Muscle of leg (tissue), 11 donors: ENCODE results near the gene FBN2. TPM values are rescaled to one million over a fixed set of nuclear protein-coding genes. Genes with fewer than 3 reads are reported as not detected.
A peak's percentile ranks its signal among the peaks of the same experiment; 100 is the strongest.

ENCODE experiments used
- DNase-seq: peaks from one replicate; pipeline ENCODE4 v3.0.0; 2013
- H3K27ac ChIP-seq: one replicate; pipeline ENCODE4 v1.5.1; 2013; ENCODE audit warnings: mild to moderate bottlenecking, low read length, control low read depth
- H3K27me3 ChIP-seq: one replicate; pipeline ENCODE4 v1.6.1; 2013; ENCODE audit warnings: low read length; ENCODE audit not compliant: control insufficient read depth, insufficient read depth
- H3K36me3 ChIP-seq: one replicate; pipeline ENCODE4 v1.6.1; 2013; ENCODE audit warnings: low read length; ENCODE audit not compliant: control insufficient read depth, insufficient read depth
- H3K4me1 ChIP-seq: one replicate; pipeline ENCODE4 v1.6.1; 2013; ENCODE audit warnings: low read length; ENCODE audit not compliant: control insufficient read depth, insufficient read depth
- H3K4me3 ChIP-seq: one replicate; pipeline ENCODE4 v1.5.1; 2013; ENCODE audit warnings: low read length, control low read depth
- H3K9me3 ChIP-seq: replicated peaks from 2 replicates; pipeline ENCODE4 v1.6.1; 2013; ENCODE audit warnings: low read depth, low read length; ENCODE audit not compliant: control insufficient read depth
- WGBS: methylation state at CpG from one replicate; pipeline ENCODE4 v1.1.5; 2013; ENCODE audit warnings: missing lambda C conversion rate; ENCODE audit not compliant: insufficient coverage; 5-methylcytosine and 5-hydroxymethylcytosine counted together
- polyA plus RNA-seq, 8 donors: library from polyadenylated mRNA; unstranded; fragments of 120-200 nt; gene quantifications; one replicate each; pipeline versions ENCODE4 v1.2.1 to v1.2.3, GENCODE V29; 2013; ENCODE audit warnings: inconsistent platforms in 1 of 8, low replicate concordance in 1 of 8; ENCODE audit not compliant: insufficient read length in 8 of 8, insufficient read depth in 1 of 8
- total RNA-seq: library from RNA; stranded (reverse); fragments of 120-200 nt; gene quantifications from one replicate; pipeline ENCODE4 v1.2.4, GENCODE V29; 2013

Gene FBN2
- total and polyA plus RNA-seq, 9 donors = 32.8 to 148 (median 83.6) TPM

DNA sequence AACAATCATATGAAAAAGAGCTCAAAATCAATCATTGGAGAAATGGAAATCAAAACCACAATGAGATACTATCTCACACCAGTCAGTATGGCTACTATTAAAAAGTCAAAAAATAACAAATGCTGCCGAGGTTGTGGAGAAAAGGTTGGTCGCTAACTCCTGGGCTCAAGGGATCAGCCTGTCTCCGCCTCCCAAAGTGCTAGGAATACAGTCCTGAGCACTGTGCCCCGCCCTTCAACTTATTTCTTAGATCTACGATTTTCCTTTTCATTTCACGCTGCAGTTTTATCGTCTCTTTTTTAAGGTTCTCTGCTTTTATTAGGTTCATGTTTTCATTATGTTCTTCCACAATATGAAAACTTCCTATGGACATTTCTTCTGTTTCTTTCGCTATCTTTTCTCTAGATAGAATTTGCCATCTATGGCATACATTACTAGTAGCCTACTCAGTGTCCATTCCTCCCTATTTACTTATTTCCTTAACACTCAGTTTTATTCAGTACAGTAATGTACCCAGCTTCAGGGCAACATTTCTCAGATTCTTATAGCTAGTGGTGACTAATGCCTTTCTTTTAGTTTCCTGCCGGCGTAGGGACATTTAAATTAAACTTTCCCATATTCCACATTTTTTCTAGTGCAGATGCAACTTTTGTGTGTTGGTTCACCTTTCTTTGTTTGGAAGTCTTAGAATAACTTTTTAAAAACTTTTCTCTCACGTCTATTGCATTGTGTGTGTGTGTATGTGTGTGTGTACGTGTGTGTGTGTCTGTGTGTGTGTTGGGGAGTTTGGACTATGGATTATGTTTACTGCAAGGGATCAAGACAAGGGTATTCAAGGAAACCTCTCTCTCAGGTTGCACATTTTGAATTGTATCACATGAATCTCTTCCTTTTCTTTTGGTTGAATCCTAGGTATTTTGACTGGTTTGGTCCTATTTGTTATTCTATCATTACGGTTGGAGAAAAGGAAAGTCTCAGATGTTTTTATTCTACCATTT is 21.6 kb upstream of the FBN2 start:
- DNase-seq = no peak
- H3K4me1 ChIP-seq = no peaks in the 10 kb centered on the region
- no peak overlapping the region for H3K27ac ChIP-seq
- H3K36me3 ChIP-seq = no peaks in the 10 kb centered on the region
- no peak overlapping the region for H3K4me3 ChIP-seq
- no peaks in the 10 kb centered on the region for H3K9me3 ChIP-seq
- H3K27me3 ChIP-seq = no peaks in the 10 kb centered on the region
- whole genome bisulfite sequencing = 91% methylated on average over 5 of the region's 13 CpGs

DNA sequence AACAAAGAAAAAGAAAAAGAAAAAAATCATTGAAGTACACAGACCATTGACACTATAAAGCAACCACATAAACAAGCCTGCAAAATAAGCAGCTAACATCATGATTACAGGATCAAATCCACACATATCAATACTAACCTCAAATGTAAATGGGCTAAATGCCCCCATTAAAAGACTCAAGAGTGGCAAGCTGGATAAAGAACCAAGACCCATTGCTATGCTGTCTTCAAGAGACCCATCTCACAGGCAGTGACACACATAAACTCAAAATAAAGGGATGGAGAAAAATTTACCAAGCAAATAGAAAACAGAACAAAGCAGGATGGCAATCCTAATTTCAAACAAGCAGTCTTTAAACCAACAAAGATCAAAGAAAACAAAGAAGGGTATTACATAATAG is 15.7 kb upstream of the FBN2 start:
- Histone ChIP-seq H3K4me3 (no peak overlapping the region), H3K4me1 (no peaks in the 10 kb centered on the region), H3K9me3 (no peaks in the 10 kb centered on the region), H3K27me3 (no peaks in the 10 kb centered on the region), H3K27ac (no peak overlapping the region), H3K36me3 (no peaks in the 10 kb centered on the region)
- no peak for DNase-seq

DNA sequence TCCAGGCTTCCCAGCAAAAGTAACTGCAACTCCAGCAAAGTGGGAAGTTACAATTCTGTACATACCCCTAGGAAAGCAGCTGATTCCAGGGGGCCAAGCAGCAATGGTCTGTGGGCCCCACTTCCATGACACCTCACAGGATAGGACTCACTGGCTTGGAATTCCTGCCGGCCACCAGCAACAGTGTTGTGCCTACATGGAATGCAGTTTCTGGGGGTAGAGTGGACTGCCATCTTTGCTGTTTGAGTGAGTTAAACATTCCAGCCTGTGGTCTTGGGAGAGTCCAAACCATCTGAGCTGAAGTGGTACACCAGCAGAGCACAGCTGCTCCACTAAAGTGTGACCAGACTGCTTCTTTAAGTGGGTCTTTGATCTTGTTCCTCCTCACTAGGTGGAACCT is 13.4 kb upstream of the FBN2 start:
- H3K27ac ChIP-seq = no peak overlapping the region
- WGBS = 100% methylated on average over 1 of the region's 1 CpG
- H3K4me1 ChIP-seq = no peaks in the 10 kb centered on the region
- no peaks in the 10 kb centered on the region for H3K9me3 ChIP-seq
- H3K4me3 ChIP-seq = no peak overlapping the region
- DNase-seq = no peak
- no peaks in the 10 kb centered on the region for H3K27me3 ChIP-seq
- no peaks in the 10 kb centered on the region for H3K36me3 ChIP-seq

DNA sequence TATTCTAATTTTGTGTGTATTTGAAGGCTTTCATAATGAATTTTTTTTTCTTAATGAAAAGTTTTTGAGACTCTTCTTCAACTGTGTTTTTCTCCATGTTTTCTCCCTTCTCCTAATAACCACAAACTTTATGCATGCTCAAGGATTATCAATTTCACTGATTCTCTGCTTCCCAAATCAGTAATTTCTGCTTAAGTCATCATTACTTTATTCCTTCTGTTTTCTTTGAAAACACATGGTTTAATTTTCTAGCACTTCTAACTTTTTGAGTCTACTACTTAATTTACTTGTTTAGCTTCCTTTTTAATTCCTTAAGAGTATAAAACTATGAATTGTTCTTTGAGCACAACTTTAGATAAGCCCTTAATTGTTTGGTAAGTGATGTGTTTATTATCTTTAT is 11.5 kb upstream of the FBN2 start:
- no peak overlapping the region for H3K27ac ChIP-seq
- no peak overlapping the region for H3K4me3 ChIP-seq
- peaks cover 2% of the 10 kb centered on the region for H3K9me3 ChIP-seq
- no peaks in the 10 kb centered on the region for H3K4me1 ChIP-seq
- H3K27me3 ChIP-seq = no peaks in the 10 kb centered on the region
- DNase-seq = no peak
- H3K36me3 ChIP-seq = no peaks in the 10 kb centered on the region

DNA sequence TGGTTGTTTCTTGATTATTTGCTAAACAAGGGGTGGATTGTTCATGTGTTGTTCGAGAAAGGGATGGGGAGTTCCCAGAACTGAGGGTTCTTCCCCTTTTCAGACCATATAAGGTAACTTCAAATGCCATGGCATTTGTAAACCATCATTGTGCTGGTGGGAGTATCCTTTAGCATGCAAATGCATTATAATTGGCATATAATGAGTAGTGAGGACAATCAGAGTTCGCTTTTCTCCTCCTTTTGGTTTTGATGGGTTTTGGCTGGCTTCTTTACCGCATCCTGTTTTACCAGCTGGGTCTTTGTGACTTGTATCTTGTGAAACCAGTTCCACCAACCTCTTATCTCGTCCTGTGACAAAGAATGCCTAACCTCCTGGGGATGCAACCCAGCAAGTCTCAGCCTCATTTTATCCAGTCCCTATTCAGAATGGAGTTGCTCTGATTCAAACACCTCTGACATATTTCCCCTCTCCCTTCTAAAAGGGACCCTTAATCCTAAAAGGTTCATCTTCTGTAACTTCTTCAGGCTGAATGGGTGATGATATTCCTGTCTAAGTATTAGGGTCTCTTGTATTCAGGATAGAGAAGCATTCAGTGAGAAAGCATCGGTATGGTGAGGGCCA is 8.7 kb upstream of the FBN2 start:
- 79% methylated on average over 3 of the region's 5 CpGs for WGBS
- no peaks in the 10 kb centered on the region for H3K36me3 ChIP-seq
- H3K27ac ChIP-seq = no peak overlapping the region
- H3K9me3 ChIP-seq = peaks cover 2% of the 10 kb centered on the region
- DNase-seq = no peak
- no peak overlapping the region for H3K4me3 ChIP-seq
- H3K4me1 ChIP-seq = no peaks in the 10 kb centered on the region
- no peaks in the 10 kb centered on the region for H3K27me3 ChIP-seq

DNA sequence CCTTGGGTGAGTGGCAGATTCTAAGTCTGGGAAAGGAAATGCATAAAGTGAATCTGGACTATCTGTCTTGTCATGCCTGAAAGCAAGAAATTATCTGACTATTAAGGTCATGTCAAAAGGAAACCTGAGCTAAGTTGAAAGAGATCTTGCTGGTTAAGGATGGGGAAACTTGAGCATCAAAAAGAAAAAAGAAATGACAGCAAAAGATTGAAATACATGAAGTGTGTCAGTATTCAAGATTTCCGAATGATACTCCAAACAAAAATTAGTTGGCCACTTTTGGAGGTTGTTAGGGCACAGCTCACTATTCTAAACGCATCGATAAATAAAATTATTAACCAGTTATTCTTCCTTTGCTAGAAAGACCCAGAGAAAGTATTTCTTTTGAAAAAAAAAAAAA is 3.3 kb upstream of the FBN2 start:
- peaks cover 16% of the 10 kb centered on the region for H3K27me3 ChIP-seq
- no peaks in the 10 kb centered on the region for H3K36me3 ChIP-seq
- H3K27ac ChIP-seq = no peak overlapping the region
- DNase-seq = no peak
- H3K4me1 ChIP-seq = peaks cover 11% of the 10 kb centered on the region
- peaks cover 2% of the 10 kb centered on the region for H3K9me3 ChIP-seq
- no peak overlapping the region for H3K4me3 ChIP-seq
- no CpG with 5 or more reads among the region's 3 CpGs for WGBS

DNA sequence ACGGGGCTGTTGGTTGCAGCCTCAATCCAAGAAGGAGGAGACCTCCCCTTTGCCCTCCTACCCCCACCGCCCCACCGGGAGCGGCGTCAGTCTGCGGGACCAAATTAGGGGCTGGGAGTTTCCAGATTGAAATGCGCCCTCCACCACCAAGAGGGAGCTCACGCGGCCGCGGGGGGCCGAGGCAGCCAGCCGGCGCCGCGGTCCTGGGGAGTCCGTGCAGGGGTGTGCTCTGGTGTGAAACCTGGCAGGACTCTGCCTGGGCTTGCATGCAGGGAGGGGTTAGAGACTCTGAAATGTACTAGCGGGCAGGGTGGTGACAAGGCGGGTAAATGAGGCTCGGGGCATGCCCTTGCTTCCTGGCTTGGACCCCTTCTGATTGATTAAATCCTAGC is 989 bp upstream of the FBN2 start:
- peaks cover 17% of the 10 kb centered on the region for H3K4me1 ChIP-seq
- H3K36me3 ChIP-seq = no peaks in the 10 kb centered on the region
- 0% methylated on average over 8 of the region's 20 CpGs for WGBS
- no peaks in the 10 kb centered on the region for H3K9me3 ChIP-seq
- H3K4me3 ChIP-seq = peak overlapping the region; percentile 79
- peak overlapping the region; percentile 77 for H3K27ac ChIP-seq
- peaks cover 19% of the 10 kb centered on the region for H3K27me3 ChIP-seq
- DNase-seq = peak; percentile 60

DNA sequence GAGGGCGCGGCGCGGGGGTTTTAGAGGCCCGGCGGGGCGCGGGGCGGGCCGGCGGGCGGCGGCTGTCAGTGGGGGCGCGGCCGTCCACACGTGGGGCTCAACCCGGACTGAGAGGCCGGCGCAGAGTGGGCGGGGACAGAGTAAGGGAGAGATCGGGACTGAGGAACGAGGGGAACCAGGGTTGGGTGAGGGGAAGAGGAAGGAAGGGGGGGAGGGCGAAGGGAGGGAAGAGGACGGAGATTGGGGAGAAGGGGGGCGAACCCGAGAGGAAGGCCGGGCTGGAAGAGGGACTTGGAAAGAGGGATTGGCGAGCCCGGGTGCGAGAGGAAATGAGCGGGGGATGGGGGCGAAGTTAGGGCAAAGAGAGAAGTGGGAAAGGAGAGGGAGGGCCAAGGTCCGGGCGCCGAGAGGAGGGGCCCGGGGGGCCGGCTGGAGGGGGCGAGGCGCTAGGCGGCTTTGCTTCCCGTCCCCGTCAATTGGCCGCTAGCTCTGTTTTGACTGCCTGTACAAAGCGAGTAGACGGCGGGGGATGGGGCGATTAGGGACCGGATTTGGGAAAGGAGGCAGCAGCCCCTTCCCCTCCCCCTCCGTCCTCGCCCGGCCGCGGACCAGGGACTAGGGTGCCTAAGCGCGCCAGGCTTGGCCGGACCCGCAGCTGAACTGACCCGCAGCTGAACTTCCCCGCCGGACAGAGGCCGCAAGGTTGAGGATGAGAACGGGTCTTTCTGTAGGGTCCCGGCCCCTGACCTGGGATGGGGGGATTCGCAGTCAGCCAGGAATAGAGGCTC is 399 bp upstream of the FBN2 start:
- Histone ChIP-seq H3K4me1 (peaks cover 17% of the 10 kb centered on the region), H3K4me3 (peak overlapping the region; percentile 79), H3K9me3 (no peaks in the 10 kb centered on the region), H3K36me3 (no peaks in the 10 kb centered on the region), H3K27me3 (peaks cover 19% of the 10 kb centered on the region), H3K27ac (peak overlapping the region; percentile 77)
- WGBS = under 1% methylated on average over 39 of the region's 65 CpGs
- peak; percentile 99 for DNase-seq

DNA sequence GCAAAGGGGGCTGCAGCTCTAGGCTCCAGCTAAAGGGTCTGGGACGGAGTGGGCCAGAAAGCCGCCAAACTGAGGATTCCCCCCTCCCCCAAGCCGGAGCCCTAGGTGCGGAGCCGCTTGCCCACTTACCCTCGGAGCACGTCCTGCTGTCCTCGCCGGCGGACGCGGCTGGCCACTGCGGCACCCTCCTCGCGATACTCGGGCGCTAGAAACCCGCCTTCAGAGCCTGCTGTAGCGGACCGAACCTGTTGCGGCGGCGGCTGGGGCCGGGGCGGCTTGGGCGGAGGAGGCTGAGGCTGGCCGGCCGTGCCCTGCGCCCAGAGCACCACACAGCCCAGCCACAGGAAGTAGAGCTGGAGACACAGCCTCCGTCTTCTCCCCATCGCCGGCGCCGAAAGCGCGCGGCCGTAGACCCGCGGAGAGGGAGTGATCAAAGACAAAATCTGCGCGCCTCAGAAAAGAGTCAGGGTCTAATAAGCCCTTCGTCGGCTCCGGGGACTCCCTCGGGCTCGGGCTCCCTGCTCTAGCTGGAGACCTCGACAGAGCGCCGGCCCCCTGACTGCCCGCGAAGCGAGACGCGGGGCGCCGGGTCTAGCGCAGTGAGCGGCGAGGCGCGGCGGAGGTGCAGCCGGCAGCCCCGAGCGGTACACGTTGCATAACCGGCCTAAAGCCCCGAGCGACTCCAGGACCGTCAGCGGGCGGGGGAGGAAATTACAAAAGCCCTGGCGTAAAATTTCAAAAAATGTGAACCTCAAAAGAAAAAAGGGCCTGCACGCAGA is 635 bp downstream of the FBN2 start:
- H3K36me3 ChIP-seq = no peaks in the 10 kb centered on the region
- WGBS = under 1% methylated on average over 75 of the region's 75 CpGs
- H3K9me3 ChIP-seq = no peaks in the 10 kb centered on the region
- DNase-seq = peak; percentile 76
- H3K27ac ChIP-seq = peak overlapping the region; percentile 81
- peaks cover 23% of the 10 kb centered on the region for H3K4me1 ChIP-seq
- H3K4me3 ChIP-seq = peak overlapping the region; percentile 79
- peaks cover 19% of the 10 kb centered on the region for H3K27me3 ChIP-seq
